Heart right ventricle (tissue), 16 donors: ENCODE results near the gene CRYBG1. TPM values are rescaled to one million over a fixed set of nuclear protein-coding genes. Genes with fewer than 3 reads are reported as not detected.

ENCODE experiments used
- ATAC-seq, 8 donors: fragments of 200-7000 bp; cut with Tn5 transposase; one replicate each; pipeline ENCODE4 v1.9.1; 2020; ENCODE audit warnings: mild to moderate bottlenecking in 8 of 8, moderate library complexity in 8 of 8, moderate number of reproducible peaks in 1 of 8
- DNase-seq, 2 donors: peaks; one replicate each; pipeline ENCODE4 v3.0.0-alpha.2; 2020
- H3K27ac ChIP-seq, 10 donors: fragments of 200-600 bp; sonication (generic) in 2 of 10; one replicate each; pipeline versions ENCODE4 v1.5.0 to v1.8.0; 2020 to 2022; ENCODE audit warnings: mild to moderate bottlenecking in 3 of 10
- H3K27me3 ChIP-seq, 7 donors: fragments of 200-600 bp; one replicate each; pipeline ENCODE4 v1.8.0; 2021 to 2022; ENCODE audit warnings: mild to moderate bottlenecking in 2 of 7
- H3K36me3 ChIP-seq, 9 donors: fragments of 200-600 bp; sonication (generic) in 1 of 9; one replicate each; pipeline versions ENCODE4 v1.5.0 to v1.8.0; 2020 to 2022; ENCODE audit warnings: mild to moderate bottlenecking in 2 of 9
- H3K4me1 ChIP-seq, 9 donors: fragments of 200-600 bp; sonication (generic) in 1 of 9; one replicate each; pipeline versions ENCODE4 v1.5.0 to v1.8.0; 2020 to 2022; ENCODE audit warnings: mild to moderate bottlenecking in 4 of 9
- H3K4me3 ChIP-seq, 10 donors: fragments of 200-600 bp; sonication (generic) in 2 of 10; one replicate each; pipeline versions ENCODE4 v1.5.0 to v1.8.0; 2020 to 2022; ENCODE audit warnings: mild to moderate bottlenecking in 7 of 10, moderate library complexity in 2 of 10
- H3K9me3 ChIP-seq, 11 donors: fragments of 200-600 bp in 10 of 11; sonication (generic) in 2 of 11; one replicate each; pipeline versions ENCODE4 v1.5.0 to v1.8.0; 2013 to 2022; ENCODE audit warnings: mild to moderate bottlenecking in 2 of 11, control low read depth in 1 of 11, moderate library complexity in 1 of 11
- WGBS, 2 donors: extraction: QIAGEN DNeasy Blood & Tissue Kit; methylation state at CpG; one replicate each; pipeline ENCODE4 v1.1.7; 2013; ENCODE audit warnings: inconsistent platforms in 1 of 2; 5-methylcytosine and 5-hydroxymethylcytosine counted together
- intact Hi-C, 10 donors: fragments of 100-400 bp; cut with DNase I; formaldehyde crosslinking; loops; one replicate each; pipeline versions ENCODE4 v1.11.1 to v1.14.2; 2022
- polyA plus RNA-seq, 2 donors: library from polyadenylated mRNA; stranded (reverse); fragments of 200-250 nt; gene quantifications; one replicate each; pipeline ENCODE4 v1.2.3, GENCODE V29; 2013
- total RNA-seq, 10 donors: library from RNA; stranded (reverse); fragmentation: NEBNext Ultra II Directional in 3 of 10; extraction: Animal tissue kit (Norgen Biotek cat#: 25700) in 3 of 10; gene quantifications; one replicate each; pipeline versions ENCODE4 v1.2.1 to v1.2.4, GENCODE V29; 2021 to 2023
- TF ChIP-seq, protein P1 (sequence below), 9 donors: fragments of 200-600 bp; sonication (generic) in 2 of 9; IDR thresholded peaks; one replicate each; pipeline versions ENCODE4 v1.5.0 to v1.8.0; 2021 to 2022; ENCODE audit warnings: antibody characterized with exemption in 9 of 9, mild to moderate bottlenecking in 5 of 9, moderate library complexity in 1 of 9
- donor health status: Arrhythmogenic right ventricular cardiomyopathy.
- donor health status: ischemic (EF 13 %, LVEDD 7.1; RV severe dilation, severe dysfunction).
- donor health status: healthy with polysubstance abuse.
- donor health status: DM: no; HTN: yes; CAD: no.
- donor health status: DM: no; HTN: no; CAD: no.
- donor health status: ischemic (EF 25% LVEDD 6.9; RV normal size, moderate dysfunction).
- donor health status: ischemic (EF 25% LVEDD 5.7; RV mildly dilated, moderate dysfunction).
- donor health status: healthy.
- donor health status: DM: yes; HTN: yes; CAD: no.
- donor health status: Ischemic cardiomyopathy.
- donor health status: ischemic (EF 35%, LVEDD 5.7; RV mildly dilated, moderate dysfunction).
- donor health status: nonischemic (EF 11% LVEDD 7.7; RV severe dilation, severe dysfunction).
- donor health status: DM: yes; HTN: yes; CAD: no.
- donor health status: PGD.
- donor health status: ischemic (EF 29% LVEDD 5.4; RV normal size, mild dysfunction).
- donor health status: nonischemic (EF 23%, LVEDD 6.1; RV moderate dilation, normal function).

Gene CRYBG1
- total and polyA plus RNA-seq, 12 donors, result 0.64 to 9.4 (median 1.5) TPM

GRCh38 chr6:106417572-106418147, 57.1 kb downstream of the CRYBG1 start:
- intact Hi-C loops, result no loop called here
- ATAC-seq, result no peak
- DNase-seq, result no peak
- WGBS, 2 donors, result 59 to 67% methylated on average over 6 of the region's 6 CpGs
- Histone ChIP-seq H3K27me3 (peaks cover 0 to 23% (median 3%) of the 10 kb centered on the region in 7 donors), H3K9me3 (no peaks in the 10 kb centered on the region), H3K27ac (no peak overlapping the region), H3K36me3 (no peaks in the 10 kb centered on the region), H3K4me3 (no peak overlapping the region), H3K4me1 (no peaks in the 10 kb centered on the region)
- TF ChIP-seq, protein P1, sequence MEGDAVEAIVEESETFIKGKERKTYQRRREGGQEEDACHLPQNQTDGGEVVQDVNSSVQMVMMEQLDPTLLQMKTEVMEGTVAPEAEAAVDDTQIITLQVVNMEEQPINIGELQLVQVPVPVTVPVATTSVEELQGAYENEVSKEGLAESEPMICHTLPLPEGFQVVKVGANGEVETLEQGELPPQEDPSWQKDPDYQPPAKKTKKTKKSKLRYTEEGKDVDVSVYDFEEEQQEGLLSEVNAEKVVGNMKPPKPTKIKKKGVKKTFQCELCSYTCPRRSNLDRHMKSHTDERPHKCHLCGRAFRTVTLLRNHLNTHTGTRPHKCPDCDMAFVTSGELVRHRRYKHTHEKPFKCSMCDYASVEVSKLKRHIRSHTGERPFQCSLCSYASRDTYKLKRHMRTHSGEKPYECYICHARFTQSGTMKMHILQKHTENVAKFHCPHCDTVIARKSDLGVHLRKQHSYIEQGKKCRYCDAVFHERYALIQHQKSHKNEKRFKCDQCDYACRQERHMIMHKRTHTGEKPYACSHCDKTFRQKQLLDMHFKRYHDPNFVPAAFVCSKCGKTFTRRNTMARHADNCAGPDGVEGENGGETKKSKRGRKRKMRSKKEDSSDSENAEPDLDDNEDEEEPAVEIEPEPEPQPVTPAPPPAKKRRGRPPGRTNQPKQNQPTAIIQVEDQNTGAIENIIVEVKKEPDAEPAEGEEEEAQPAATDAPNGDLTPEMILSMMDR (IDR thresholded peaks at IDR 0.05), result no peak

DNA sequence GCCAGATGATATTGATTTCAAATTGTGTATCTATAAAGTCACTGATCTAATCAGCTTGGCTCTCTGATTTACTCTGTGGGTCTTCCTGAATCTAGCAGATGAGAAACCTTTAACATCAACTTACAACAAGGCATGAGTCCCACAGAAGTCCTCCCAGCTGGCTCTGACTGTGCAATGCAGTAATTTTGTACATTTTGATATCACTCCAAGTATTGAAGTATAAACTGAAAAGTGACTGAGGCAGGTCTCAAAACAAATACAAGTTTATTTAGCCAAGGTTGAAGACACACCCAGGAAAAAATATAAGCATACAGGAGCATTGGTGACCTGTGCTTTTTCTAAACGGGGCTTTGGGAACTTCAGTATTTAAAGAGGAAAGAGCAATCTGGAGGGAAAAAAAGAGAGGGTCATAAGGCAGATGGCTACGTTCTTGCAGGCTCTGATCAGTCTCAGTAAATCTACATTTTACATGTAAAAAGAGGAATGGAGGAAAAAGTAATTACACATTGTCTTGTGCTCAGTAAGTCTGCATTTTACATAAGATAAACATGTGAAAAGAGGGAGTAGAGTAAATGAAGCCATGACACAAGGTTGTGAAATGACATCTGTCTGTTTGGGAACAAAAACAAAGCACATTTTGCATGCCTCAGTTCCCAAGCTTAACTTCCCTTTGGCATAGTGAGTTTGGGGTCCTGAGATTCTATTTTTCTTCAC, 59.5 kb downstream of the CRYBG1 start:
- Histone ChIP-seq H3K27ac (no peak overlapping the region), H3K4me3 (no peak overlapping the region), H3K36me3 (no peaks in the 10 kb centered on the region), H3K27me3 (peaks cover 0 to 23% (median 3%) of the 10 kb centered on the region in 7 donors), H3K9me3 (no peaks in the 10 kb centered on the region), H3K4me1 (no peaks in the 10 kb centered on the region)
- TF ChIP-seq, protein P1 (IDR thresholded peaks at IDR 0.05), result no peak
- intact Hi-C loops, result no loop called here
- ATAC-seq (no peak), DNase-seq (no peak)
- 47 to 50% methylated on average over 2 of the region's 2 CpGs for WGBS, 2 donors

DNA sequence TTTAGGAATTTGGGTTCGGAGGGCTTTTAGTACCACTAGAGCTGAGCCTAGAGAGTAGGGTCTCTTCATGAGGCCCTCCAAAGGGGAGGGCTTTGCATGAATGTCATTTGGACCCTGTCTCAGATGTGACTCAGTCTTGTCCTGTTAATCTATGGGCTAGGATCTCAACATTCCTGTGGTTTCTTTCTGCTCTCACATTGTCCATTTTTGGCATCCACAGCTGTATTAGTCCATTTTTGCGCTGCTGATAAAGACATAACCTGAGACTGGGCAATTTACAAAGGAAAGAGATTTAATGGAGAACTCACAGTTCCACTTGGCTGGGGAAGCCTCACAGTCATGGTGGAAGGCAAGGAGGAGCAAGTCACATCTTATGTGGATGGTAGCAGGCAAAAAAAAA, 61.0 kb downstream of the CRYBG1 start:
- 92 to 98% methylated on average over 2 of the region's 2 CpGs for WGBS, 2 donors
- DNase-seq (no peak), ATAC-seq (no peak)
- H3K4me3 ChIP-seq, result no peak overlapping the region
- TF ChIP-seq, protein P1 (IDR thresholded peaks at IDR 0.05), result no peak
- no peaks in the 10 kb centered on the region for H3K9me3 ChIP-seq
- intact Hi-C loops, result no loop called here
- H3K4me1 ChIP-seq, result no peaks in the 10 kb centered on the region
- no peak overlapping the region for H3K27ac ChIP-seq
- peaks cover 0 to 17% (median 0%) of the 10 kb centered on the region in 7 donors for H3K27me3 ChIP-seq
- no peaks in the 10 kb centered on the region for H3K36me3 ChIP-seq

- intact Hi-C loops, result no loop called here
- no peaks in the 10 kb centered on the region for H3K4me1 ChIP-seq
- no peaks in the 10 kb centered on the region for H3K36me3 ChIP-seq
- no peaks in the 10 kb centered on the region for H3K9me3 ChIP-seq
- H3K27ac ChIP-seq, result no peak overlapping the region
- TF ChIP-seq, protein P1 (IDR thresholded peaks at IDR 0.05), result no peak
- DNase-seq, result no peak
- no peak for ATAC-seq
- H3K4me3 ChIP-seq, result no peak overlapping the region
- peaks cover 0 to 24% (median 4%) of the 10 kb centered on the region in 7 donors for H3K27me3 ChIP-seq
Observed at GRCh38 chr6:106422534-106422933, 62.0 kb downstream of the CRYBG1 start.
